HG02981 (cell line): ENCODE measurements around the gene FOXP1.

Experiments
- ATAC-seq: cut with Tn5 transposase; IDR thresholded peaks from one replicate; pipeline ENCODE4 v1.9.1; 2021; ENCODE audit warnings: mild to moderate bottlenecking, moderate library complexity; ENCODE audit not compliant: unreplicated experiment

Gene FOXP1

GRCh38 chr3:71316066-71316777, 267.3 kb downstream of the FOXP1 start:
- ATAC-seq: no peak

- no peak for ATAC-seq
These were observed 268.1 kb downstream of the FOXP1 start for GRCh38 chr3:71315431-71315830.

- ATAC-seq: no peak
These were observed 269.7 kb downstream of the FOXP1 start for GRCh38 chr3:71313844-71314243.

- no peak for ATAC-seq
These were observed 271.1 kb downstream of the FOXP1 start for GRCh38 chr3:71312461-71312860.

- ATAC-seq: no peak
These were observed 271.9 kb downstream of the FOXP1 start for GRCh38 chr3:71311661-71312046.

GRCh38 chr3:71310980-71311660, 272.4 kb downstream of the FOXP1 start:
- no peak for ATAC-seq

GRCh38 chr3:71310359-71310979, 273.1 kb downstream of the FOXP1 start:
- ATAC-seq: no peak

GRCh38 chr3:71309886-71310285, 273.6 kb downstream of the FOXP1 start:
- no peak for ATAC-seq

- ATAC-seq: no peak
These were observed 274.2 kb downstream of the FOXP1 start for GRCh38 chr3:71309342-71309741.

- no peak for ATAC-seq
These were observed 274.7 kb downstream of the FOXP1 start for GRCh38 chr3:71308836-71309235.

GRCh38 chr3:71307991-71308697, 275.4 kb downstream of the FOXP1 start:
- no peak for ATAC-seq

GRCh38 chr3:71305231-71306206, 278.0 kb downstream of the FOXP1 start:
- no peak for ATAC-seq

- no peak for ATAC-seq
These were observed 278.8 kb downstream of the FOXP1 start for GRCh38 chr3:71304684-71305083.

GRCh38 chr3:71304247-71304646, 279.3 kb downstream of the FOXP1 start:
- no peak for ATAC-seq

- ATAC-seq: no peak
These were observed 279.8 kb downstream of the FOXP1 start for GRCh38 chr3:71303627-71304200.

- ATAC-seq: no peak
These were observed 280.9 kb downstream of the FOXP1 start for GRCh38 chr3:71302604-71303003.

- no peak for ATAC-seq
These were observed 282.6 kb downstream of the FOXP1 start for GRCh38 chr3:71300951-71301393.

GRCh38 chr3:71299160-71299559, 284.4 kb downstream of the FOXP1 start:
- ATAC-seq: no peak

- ATAC-seq: no peak
These were observed 288.6 kb downstream of the FOXP1 start for GRCh38 chr3:71294919-71295318.

GRCh38 chr3:71290301-71290700, 293.2 kb downstream of the FOXP1 start:
- no peak for ATAC-seq
